HepG2 (cell line): ENCODE data around the gene PJA2. TPM values are rescaled to one million over a fixed set of nuclear protein-coding genes. Genes with fewer than 3 reads are reported as not detected.

Experiments
- ATAC-seq: fragments of 200-7000 bp; cut with Tn5 transposase; 3 replicates; pipeline ENCODE4 v1.9.1; 2020; ENCODE audit warnings: mild to moderate bottlenecking, moderate library complexity
- BruUV-seq: library from RNA; stranded (reverse); fragments of 400-500 nt; replicated peaks from 2 replicates; lab custom pipeline; 2021; lab: Mats Ljungman, UMichigan
- CTCF ChIA-PET: fragments of 300-600 bp; formaldehyde crosslinking; extraction: SDS; loops from one replicate; lab custom pipeline; 2021; ENCODE audit warnings: low total read pairs, inconsistent platforms, low intra/inter-chr PET ratio; lab: Yijun Ruan, JAX
- POLR2A ChIA-PET: fragments of 350-600 bp; sonication (Branson Sonifier 250); formaldehyde crosslinking; loops from one replicate; lab custom pipeline; 2020; ENCODE audit warnings: antibody characterized with exemption, inconsistent platforms; lab: Yijun Ruan, JAX
- DNase-seq: peaks from one replicate; pipeline ENCODE4 v3.0.0-alpha.2; 2015; ENCODE audit warnings: low spot score
- FAIRE-seq: peaks from 3 replicates; lab custom pipeline; 2011; peaks lifted over from hg19 to GRCh38; lab: Jason Lieb, UNC
- H2AFZ ChIP-seq: one replicate; pipeline ENCODE4 v1.6.1; 2011; ENCODE audit warnings: low read length, inconsistent platforms
- H3K27ac ChIP-seq: fragments of 300-600 bp; 3 replicates; pipeline ENCODE4 v1.8.0; 2011; ENCODE audit warnings: mixed run types, mild to moderate bottlenecking, mixed read lengths, low read length, inconsistent platforms; ENCODE audit not compliant: insufficient read depth; ENCODE audit errors: extremely low read length
- H3K27me3 ChIP-seq, 2 experiments: fragments of 200-600 bp in 1 of 2; 2 replicates in 1 of 2; 3 replicates in 1 of 2; pipeline versions ENCODE4 v1.6.0 to v1.8.0; 2011; ENCODE audit warnings: low read length in 2 of 2, mild to moderate bottlenecking in 2 of 2, moderate library complexity in 2 of 2, inconsistent platforms in 1 of 2; ENCODE audit not compliant: insufficient read depth in 2 of 2, control insufficient read depth in 1 of 2
- H3K36me3 ChIP-seq, 2 experiments: fragments of 200-600 bp in 1 of 2; replicated peaks in 1 of 2; 2 replicates in 1 of 2; 3 replicates in 1 of 2; pipeline versions ENCODE4 v1.5.1 to v1.8.0; 2011; ENCODE audit warnings: low read length in 2 of 2, inconsistent platforms in 1 of 2; ENCODE audit not compliant: insufficient read depth in 2 of 2, control insufficient read depth in 1 of 2
- H3K4me1 ChIP-seq: 2 replicates; pipeline ENCODE4 v1.5.1; 2012; ENCODE audit warnings: low read length, inconsistent platforms; ENCODE audit not compliant: insufficient read depth
- H3K4me2 ChIP-seq: 2 replicates; pipeline ENCODE4 v1.6.0; 2011; ENCODE audit warnings: low read depth, low read length, inconsistent platforms
- H3K4me3 ChIP-seq, 3 experiments: fragments of 200-600 bp in 1 of 3; sonication (generic), shearing (Covaris generic) in 1 of 3; replicated peaks in 1 of 3; 2 replicates each; pipeline ENCODE4 v1.5.1; 2011 to 2016; ENCODE audit warnings: low read length in 3 of 3, inconsistent platforms in 2 of 3, low read depth in 2 of 3, mild to moderate bottlenecking in 2 of 3, control low read depth in 1 of 3, mixed read lengths in 1 of 3; ENCODE audit not compliant: insufficient read depth in 1 of 3
- H3K79me2 ChIP-seq: one replicate; pipeline ENCODE4 v1.6.1; 2011; ENCODE audit warnings: low read length, inconsistent platforms; ENCODE audit not compliant: insufficient read depth
- H3K9ac ChIP-seq: 2 replicates; pipeline ENCODE4 v1.6.0; 2011; ENCODE audit warnings: mild to moderate bottlenecking, low read depth, low read length, inconsistent platforms; ENCODE audit not compliant: insufficient read depth
- H3K9me3 ChIP-seq: 2 replicates; pipeline ENCODE4 v1.5.1; 2012; ENCODE audit warnings: mild to moderate bottlenecking, low read length
- H4K20me1 ChIP-seq: 2 replicates; pipeline ENCODE4 v1.6.0; 2011; ENCODE audit warnings: inconsistent platforms, mild to moderate bottlenecking, low read length, moderate library complexity; ENCODE audit not compliant: insufficient read depth
- PRPF4 ChIP-seq: fragments of 200-400 bp; formaldehyde crosslinking; IDR thresholded peaks from 2 replicates; pipeline ENCODE4 v1.6.1; 2016; ENCODE audit warnings: low read length, low read depth; ENCODE audit not compliant: poor library complexity, severe bottlenecking
- SKI ChIP-seq: fragments of 450-650 bp; IDR thresholded peaks from one replicate; pipeline ENCODE4 v1.6.1; 2018; ENCODE audit warnings: mild to moderate bottlenecking; ENCODE audit not compliant: partially characterized antibody
- TBL1XR1 ChIP-seq: fragments of 150-350 bp; IDR thresholded peaks from 2 replicates; pipeline ENCODE4 v1.6.1; 2014; ENCODE audit warnings: borderline replicate concordance, low read length; ENCODE audit not compliant: partially characterized antibody
- ZBTB33 ChIP-seq: sonication (generic); formaldehyde crosslinking; IDR thresholded peaks from 2 replicates; pipeline ENCODE4 v1.4.0; 2020; ENCODE audit warnings: missing genetic modification reagents
- ZEB1 ChIP-seq: IDR thresholded peaks from 2 replicates; pipeline ENCODE4 v1.6.1; 2012; ENCODE audit warnings: mild to moderate bottlenecking, low read depth, inconsistent platforms; ENCODE audit not compliant: insufficient replicate concordance
- WGBS: methylation state at CpG from one replicate; pipeline ENCODE4 v1.1.6; 2017; ENCODE audit warnings: low lambda C conversion rate; 5-methylcytosine and 5-hydroxymethylcytosine counted together
- in situ Hi-C: cut with HindIII; loops from 2 replicates; pipeline ENCODE4 v1.10.0; 2017; ENCODE audit warnings: low pct_unique_long_range_greater_than_20kb; ENCODE audit not compliant: extremely low pct_ligation_motif_present
- intact Hi-C: fragments of 100-400 bp; cut with micrococcal nuclease; formaldehyde crosslinking; loops from one replicate; pipeline ENCODE4 v1.10.0; 2022; ENCODE audit not compliant: unreplicated experiment
- polyA plus RNA-seq, 8 experiments: library from polyadenylated mRNA; depleted of rRNA in 3 of 8; stranded (reverse) in 7 of 8; unstranded in 1 of 8; fragments of >200 nt; fragmentation: Illumina TruSeq in 4 of 8; extraction: Trizol in 4 of 8; gene quantifications; 2 replicates each; pipeline versions ENCODE4 v1.2.1 to v1.2.3, GENCODE V29; 2011 to 2016; ENCODE audit warnings: low read depth in 4 of 8, missing spikeins in 1 of 8, mixed read lengths in 1 of 8; ENCODE audit not compliant: insufficient read depth in 1 of 8
- total RNA-seq, 5 experiments: library from RNA; depleted of rRNA; stranded (reverse); fragments of >200 nt; fragmentation: Illumina TruSeq; extraction: Trizol; gene quantifications; 2 replicates each; pipeline ENCODE4 v1.2.3, GENCODE V29; 2016; ENCODE audit warnings: low read depth in 1 of 5
- TF ChIP-seq, protein P1 (sequence below): sonication (generic); formaldehyde crosslinking; IDR thresholded peaks from 2 replicates; pipeline ENCODE4 v1.8.1; 2023; ENCODE audit warnings: mild to moderate bottlenecking, missing genetic modification reagents

Gene PJA2
- total and polyA plus RNA-seq, 2 of the 13 experiments (the other 11 are each of a cell fraction or from before 2014, with no cell fraction given), result 39.4 to 41.4 TPM

DNA sequence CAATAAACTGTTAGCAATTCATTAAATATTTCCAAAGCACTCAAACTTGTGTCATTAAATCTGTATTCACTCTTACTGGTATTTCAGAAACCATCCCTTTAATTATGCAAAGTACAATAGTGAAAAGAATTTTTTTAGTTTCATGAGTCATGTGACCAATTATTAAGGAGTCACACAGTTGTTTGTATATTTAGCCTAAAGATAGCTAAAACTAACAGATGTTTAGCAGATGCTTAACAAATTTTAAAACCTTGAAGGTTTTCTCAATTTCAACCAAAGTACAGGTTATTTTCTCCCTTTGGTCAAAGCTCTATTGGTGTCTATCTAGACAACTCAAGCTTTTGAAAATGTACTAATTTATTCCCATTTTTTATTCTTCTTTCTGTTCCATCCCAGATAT lies 44.1 kb downstream of the PJA2 start:
- in situ Hi-C loops, result no loop called here
- CTCF ChIA-PET, result no interaction called here

GRCh38 chr5:109364977-109365376 lies 44.8 kb downstream of the PJA2 start:
- Histone ChIP-seq H3K4me3 (no peak overlapping the region), H3K9me3 (peaks cover 14% of the 10 kb centered on the region), H3K9ac (no peak overlapping the region), H3K27me3 (no peaks in the 10 kb centered on the region), H3K4me2 (no peak overlapping the region), H4K20me1 (no peaks in the 10 kb centered on the region), H2AFZ (no peak overlapping the region), H3K36me3 (peaks cover 9 to 54% of the 10 kb centered on the region in 2 experiments), H3K79me2 (no peaks in the 10 kb centered on the region), H3K27ac (no peak overlapping the region), H3K4me1 (no peaks in the 10 kb centered on the region)
- ChIA-PET CTCF (no interaction called here), POLR2A (no interaction called here)
- no TSS peak for BruUV-seq
- DNase-seq (no peak), ATAC-seq (no peak), FAIRE-seq (no peak)
- WGBS, result 98% methylated on average over 3 of the region's 3 CpGs
- in situ Hi-C loops (no loop called here), intact Hi-C loops (no loop called here)
- TF ChIP-seq SKI, result no peak
- TF ChIP-seq, protein P1, sequence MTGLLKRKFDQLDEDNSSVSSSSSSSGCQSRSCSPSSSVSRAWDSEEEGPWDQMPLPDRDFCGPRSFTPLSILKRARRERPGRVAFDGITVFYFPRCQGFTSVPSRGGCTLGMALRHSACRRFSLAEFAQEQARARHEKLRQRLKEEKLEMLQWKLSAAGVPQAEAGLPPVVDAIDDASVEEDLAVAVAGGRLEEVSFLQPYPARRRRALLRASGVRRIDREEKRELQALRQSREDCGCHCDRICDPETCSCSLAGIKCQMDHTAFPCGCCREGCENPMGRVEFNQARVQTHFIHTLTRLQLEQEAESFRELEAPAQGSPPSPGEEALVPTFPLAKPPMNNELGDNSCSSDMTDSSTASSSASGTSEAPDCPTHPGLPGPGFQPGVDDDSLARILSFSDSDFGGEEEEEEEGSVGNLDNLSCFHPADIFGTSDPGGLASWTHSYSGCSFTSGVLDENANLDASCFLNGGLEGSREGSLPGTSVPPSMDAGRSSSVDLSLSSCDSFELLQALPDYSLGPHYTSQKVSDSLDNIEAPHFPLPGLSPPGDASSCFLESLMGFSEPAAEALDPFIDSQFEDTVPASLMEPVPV (CRISPR knock-in tag), result no peak

More for the DNA sequence above, 44.1 kb downstream of the PJA2 start:
- peaks cover 14% of the 10 kb centered on the region for H3K9me3 ChIP-seq
- no TSS peak for BruUV-seq
- H3K79me2 ChIP-seq, result no peaks in the 10 kb centered on the region
- no peak for ATAC-seq
- no peak for TF ChIP-seq TBL1XR1
- TF ChIP-seq PRPF4, result no peak
- TF ChIP-seq ZEB1, result no peak
- TF ChIP-seq ZBTB33, result no peak
- TF ChIP-seq, all 625 proteins: peak for 0
- intact Hi-C loops, result no loop called here
- Histone ChIP-seq H4K20me1 (no peaks in the 10 kb centered on the region), H3K4me3 (no peak overlapping the region), H3K27ac (no peak overlapping the region), H3K36me3 (peaks cover 9 to 49% of the 10 kb centered on the region in 2 experiments), H3K9ac (no peak overlapping the region), H2AFZ (no peak overlapping the region), H3K4me1 (no peaks in the 10 kb centered on the region), H3K4me2 (no peak overlapping the region), H3K27me3 (no peaks in the 10 kb centered on the region; a peak in 1 of 5 replicates)
- FAIRE-seq (no peak), DNase-seq (no peak)
- POLR2A ChIA-PET, result no interaction called here
